Right ventricle myocardium inferior (tissue), 1 donor: ENCODE measurements around the gene TBX22. TPM values are rescaled to one million over a fixed set of nuclear protein-coding genes. Genes with fewer than 3 reads are reported as not detected.
"Not testable (repeated sequence)": the region's sequence is repeated elsewhere in the genome, so short reads cannot be mapped to it uniquely, and the experiment has no call there.

ENCODE experiments used
- ATAC-seq: fragments of 200-7000 bp; cut with Tn5 transposase; one replicate; pipeline ENCODE4 v1.9.1; 2020; ENCODE audit warnings: mild to moderate bottlenecking, moderate library complexity
- DNase-seq: peaks from one replicate; pipeline ENCODE4 v3.0.0; 2021; ENCODE audit errors: missing footprints
- intact Hi-C: fragments of 100-400 bp; cut with DNase I; formaldehyde crosslinking; loops from one replicate; pipeline ENCODE4 v1.11.0; 2022
- long read RNA-seq: library from polyadenylated mRNA; unstranded; transcript quantifications from one replicate; pipeline ENCODE4 v2.0.0, GENCODE V29; 2021
- total RNA-seq: library from RNA; stranded (reverse); fragmentation: NEBNext Ultra II Directional; extraction: Animal tissue kit (Norgen Biotek cat#: 25700); gene quantifications from one replicate; pipeline ENCODE4 v1.2.1, GENCODE V29; 2021
- donor health status: DM: no; HTN: yes; CAD: no; lungs with severe emphysema.

TBX22 gene, protein sequence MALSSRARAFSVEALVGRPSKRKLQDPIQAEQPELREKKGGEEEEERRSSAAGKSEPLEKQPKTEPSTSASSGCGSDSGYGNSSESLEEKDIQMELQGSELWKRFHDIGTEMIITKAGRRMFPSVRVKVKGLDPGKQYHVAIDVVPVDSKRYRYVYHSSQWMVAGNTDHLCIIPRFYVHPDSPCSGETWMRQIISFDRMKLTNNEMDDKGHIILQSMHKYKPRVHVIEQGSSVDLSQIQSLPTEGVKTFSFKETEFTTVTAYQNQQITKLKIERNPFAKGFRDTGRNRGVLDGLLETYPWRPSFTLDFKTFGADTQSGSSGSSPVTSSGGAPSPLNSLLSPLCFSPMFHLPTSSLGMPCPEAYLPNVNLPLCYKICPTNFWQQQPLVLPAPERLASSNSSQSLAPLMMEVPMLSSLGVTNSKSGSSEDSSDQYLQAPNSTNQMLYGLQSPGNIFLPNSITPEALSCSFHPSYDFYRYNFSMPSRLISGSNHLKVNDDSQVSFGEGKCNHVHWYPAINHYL
- 0.38 TPM for total RNA-seq
- long read RNA-seq = 0 reads

DNA sequence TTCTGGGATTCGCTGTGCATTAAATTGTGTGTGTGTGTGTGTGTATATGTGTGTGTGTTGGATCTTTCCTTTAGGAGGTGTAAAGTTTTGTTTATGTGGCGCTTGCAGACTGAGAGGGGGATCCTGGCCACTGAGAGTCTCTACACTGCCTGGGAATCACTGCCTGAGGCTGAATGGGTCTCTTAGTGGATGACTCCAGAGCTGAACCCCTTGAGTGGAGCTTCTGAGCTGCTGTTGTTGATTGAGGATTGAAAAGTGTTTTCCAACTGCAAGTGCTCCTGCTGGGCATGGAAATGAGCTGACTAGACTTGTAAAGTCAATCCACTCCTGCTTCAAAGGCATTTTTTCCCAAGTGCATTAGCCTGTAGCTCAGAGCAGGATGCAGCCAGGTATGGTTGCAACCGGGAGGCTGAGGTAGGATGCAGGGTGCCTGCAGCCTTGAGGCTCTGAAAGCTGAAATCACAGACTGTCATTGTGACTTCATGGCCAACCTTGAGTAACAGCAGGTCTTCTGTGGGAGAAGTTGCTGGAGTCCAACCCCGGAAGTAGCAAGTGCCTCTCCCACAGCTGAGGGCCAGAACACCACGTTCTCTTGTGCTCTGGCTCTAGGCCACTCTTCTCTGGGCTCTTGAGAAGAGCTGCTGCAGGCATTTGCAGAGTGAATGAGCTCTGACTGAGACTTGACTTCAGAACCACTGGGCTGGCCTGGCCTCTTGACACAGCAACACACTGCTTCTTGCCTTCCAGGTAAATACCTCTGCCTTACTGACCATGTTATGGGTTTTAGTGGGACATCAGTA lies at the start of gene TBX22:
Gene TBX22 (plus strand): TSS at position 613 of the 800 bp plus-strand sequence. CDS start 7,517 bp downstream, outside the sequence.
- ATAC-seq (peak; percentile 72), DNase-seq (no peak)
- intact Hi-C loops = no loop called here

- no peak for ATAC-seq
- intact Hi-C loops = no loop called here
Measured at GRCh38 chrX:79975605-79976004, 38.9 kb upstream of the TBX22 start.

DNA sequence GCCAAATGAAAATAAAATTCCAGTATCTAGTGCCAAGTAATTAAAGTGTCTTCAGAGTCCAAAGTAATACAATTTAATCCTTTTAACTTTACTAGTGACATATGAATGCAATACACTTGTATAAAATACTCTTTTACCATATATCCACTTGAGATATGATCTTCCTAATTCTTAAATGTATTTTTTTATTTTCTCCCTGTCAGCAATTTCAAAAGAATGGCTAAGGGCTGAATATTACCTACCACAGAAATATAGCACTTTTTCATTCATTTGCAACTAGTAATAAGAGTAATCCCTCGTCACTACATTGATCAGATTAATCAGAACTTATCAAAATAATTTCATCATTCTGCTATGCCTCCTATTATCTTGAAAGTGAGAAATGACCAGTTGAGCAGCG lies 10.1 kb upstream of the TBX22 start:
- no peak for ATAC-seq
- no peak for DNase-seq
- intact Hi-C loops = no loop called here

More at GRCh38 chrX:79975605-79976004, 38.9 kb upstream of the TBX22 start:
- no peak for DNase-seq

DNA sequence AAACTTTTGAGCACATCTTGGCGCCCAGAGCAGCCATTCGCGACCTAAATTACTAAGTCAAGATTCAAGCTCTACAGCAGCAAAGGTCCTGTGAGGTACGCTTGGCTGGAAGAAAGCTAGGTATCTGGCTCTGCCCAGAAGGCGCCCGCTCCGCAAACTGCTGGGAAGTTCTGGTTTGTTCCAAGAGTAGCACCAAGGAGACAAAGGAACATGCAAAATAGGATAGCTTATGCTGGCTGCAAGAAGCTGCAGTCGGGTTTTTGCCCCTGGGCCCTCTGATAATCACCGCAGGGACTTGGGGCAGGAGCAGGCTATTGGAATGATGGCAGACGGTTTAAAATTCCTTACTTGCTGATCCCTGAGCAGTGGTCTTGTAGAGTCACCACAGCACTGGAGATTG lies 3.0 kb upstream of the TBX22 start:
- ATAC-seq (no peak), DNase-seq (no peak)
- intact Hi-C loops = no loop called here

GRCh38 chrX:80016182-80016581 lies 1.6 kb downstream of the TBX22 start:
- no peak for DNase-seq
- intact Hi-C loops = no loop called here
- ATAC-seq = no peak

GRCh38 chrX:80021621-80022020 lies 7.1 kb downstream of the TBX22 start:
- intact Hi-C loops = no loop called here
- no peak for DNase-seq
- no peak for ATAC-seq

GRCh38 chrX:80022363-80023031 lies 7.9 kb downstream of the TBX22 start:
- peak; percentile 57 for ATAC-seq
- intact Hi-C loops = no loop called here
- no peak for DNase-seq

DNA sequence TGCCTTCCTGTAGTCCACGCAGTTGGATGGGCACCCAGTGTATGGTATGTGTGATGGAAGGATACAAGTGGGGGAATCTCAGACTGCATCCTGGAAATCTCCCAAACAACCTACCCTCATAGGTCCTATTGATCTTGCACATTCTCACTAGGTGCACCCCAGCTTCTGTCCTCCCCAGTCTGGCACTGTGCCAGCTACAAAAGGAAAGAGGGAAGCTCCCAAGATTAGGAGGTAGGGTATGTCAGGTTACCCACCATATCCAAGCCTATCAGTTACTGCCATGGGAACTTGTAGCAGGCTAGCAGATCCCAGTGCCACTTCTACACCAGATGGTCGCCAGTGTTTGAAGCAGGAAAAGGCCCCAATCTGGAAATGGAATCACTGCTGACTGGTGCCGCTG lies 11.6 kb downstream of the TBX22 start:
- ATAC-seq (no peak), DNase-seq (no peak)
- intact Hi-C loops = no loop called here

GRCh38 chrX:80066156-80066555 lies 51.6 kb downstream of the TBX22 start:
- ATAC-seq, DNase-seq, intact Hi-C loops: not testable (repeated sequence)

DNA sequence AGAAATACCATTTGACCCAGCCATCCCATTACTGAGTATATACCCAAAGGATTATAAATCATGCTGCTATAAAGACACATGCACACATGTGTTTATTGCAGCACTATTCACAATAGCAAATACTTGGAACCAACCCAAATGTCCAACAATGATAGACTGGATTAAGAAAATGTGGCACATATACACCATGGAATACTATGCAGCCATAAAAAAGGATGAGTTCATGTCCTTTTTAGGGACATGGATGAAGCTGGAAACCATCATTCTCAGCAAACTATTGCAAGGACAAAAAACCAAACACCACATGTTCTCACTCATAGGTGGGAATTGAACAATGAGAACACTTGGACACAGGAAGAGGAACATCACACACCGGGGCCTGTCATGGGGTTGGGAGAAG lies 61.1 kb downstream of the TBX22 start:
- ATAC-seq, intact Hi-C loops: not testable (repeated sequence)

More for the DNA sequence above, 61.1 kb downstream of the TBX22 start:
- DNase-seq = not testable (repeated sequence)
